A549 (cell line): ENCODE data around the gene DNMT3A. TPM values are rescaled to one million over a fixed set of nuclear protein-coding genes. Genes with fewer than 3 reads are reported as not detected.

Experiments used
- CBX2 ChIP-seq: fragments of 200-600 bp; sonication (generic); IDR thresholded peaks from 2 replicates; pipeline ENCODE4 v1.6.1; 2016; ENCODE audit warnings: low read depth, mild to moderate bottlenecking, borderline replicate concordance
- CEBPB ChIP-seq, 2 experiments: fragments of >200 bp in 1 of 2; sonication (Bioruptor Twin) in 1 of 2; formaldehyde crosslinking in 1 of 2; IDR thresholded peaks; 2 replicates each; pipeline ENCODE4 v1.6.1; 2012 to 2016
- CHD2 ChIP-seq: fragments of 150-350 bp; IDR thresholded peaks from 2 replicates; pipeline ENCODE4 v1.6.1; 2014; ENCODE audit warnings: low read length; ENCODE audit not compliant: partially characterized antibody
- CHD4 ChIP-seq: fragments of 200-600 bp; sonication (generic); IDR thresholded peaks from 2 replicates; pipeline ENCODE4 v1.6.1; 2016; ENCODE audit warnings: antibody characterized with exemption, mild to moderate bottlenecking, borderline replicate concordance
- EHF ChIP-seq: fragments of 250-450 bp; sonication (Bioruptor Pico); IDR thresholded peaks from 2 replicates; pipeline ENCODE4 v1.5.0; 2020; ENCODE audit warnings: mild to moderate bottlenecking
- EHMT2 ChIP-seq: fragments of 200-600 bp; sonication (generic); IDR thresholded peaks from 2 replicates; pipeline ENCODE4 v1.6.1; 2016; ENCODE audit warnings: antibody characterized with exemption, low read depth, mild to moderate bottlenecking, moderate library complexity
- ESRRA ChIP-seq: fragments of 150-350 bp; IDR thresholded peaks from 2 replicates; pipeline ENCODE4 v1.6.1; 2014; ENCODE audit warnings: mild to moderate bottlenecking, low read length, borderline replicate concordance
- FOSL2 ChIP-seq, 2 experiments: fragments of 450-650 bp in 1 of 2; fragments of >200 bp in 1 of 2; sonication (Bioruptor Twin) in 1 of 2; formaldehyde crosslinking; IDR thresholded peaks; 2 replicates each; pipeline versions ENCODE4 v1.5.0 to v1.6.1; 2016 to 2020; ENCODE audit warnings: mild to moderate bottlenecking in 1 of 2, moderate library complexity in 1 of 2
- FOXS1 ChIP-seq: fragments of 250-450 bp; sonication (Bioruptor Pico); IDR thresholded peaks from 2 replicates; pipeline ENCODE4 v1.5.0; 2020; ENCODE audit warnings: mild to moderate bottlenecking, moderate library complexity
- HEYL ChIP-seq: fragments of 250-450 bp; sonication (Bioruptor Pico); IDR thresholded peaks from 2 replicates; pipeline ENCODE4 v1.8.0; 2021; ENCODE audit warnings: mild to moderate bottlenecking, moderate library complexity
- HMGXB4 ChIP-seq: fragments of 250-450 bp; sonication (Bioruptor Pico); IDR thresholded peaks from 2 replicates; pipeline ENCODE4 v1.5.0; 2021; ENCODE audit warnings: mild to moderate bottlenecking, moderate library complexity, borderline replicate concordance
- HOXB5 ChIP-seq: fragments of 250-450 bp; sonication (Bioruptor Pico); IDR thresholded peaks from 2 replicates; pipeline ENCODE4 v1.5.0; 2020; ENCODE audit warnings: mild to moderate bottlenecking, moderate library complexity
- JUN ChIP-seq, 2 experiments: fragments of >200 bp; sonication (Bioruptor Twin); formaldehyde crosslinking; IDR thresholded peaks; 2 replicates in 1 of 2; 3 replicates in 1 of 2; pipeline ENCODE4 v1.6.1; 2016 to 2017
- KDM1A ChIP-seq: fragments of 200-600 bp; sonication (generic); IDR thresholded peaks from 2 replicates; pipeline ENCODE4 v1.6.1; 2016; ENCODE audit warnings: low read depth, mild to moderate bottlenecking
- MAFK ChIP-seq: fragments of 450-650 bp; IDR thresholded peaks from 2 replicates; pipeline ENCODE4 v1.6.1; 2014; ENCODE audit not compliant: partially characterized antibody
- NR3C1 ChIP-seq: fragments of >200 bp; sonication (Bioruptor Twin); formaldehyde crosslinking; IDR thresholded peaks from 3 replicates; pipeline ENCODE4 v1.6.1; 2017
- PHF8 ChIP-seq: fragments of 200-600 bp; sonication (generic); IDR thresholded peaks from 2 replicates; pipeline ENCODE4 v1.6.1; 2016; ENCODE audit warnings: low read depth, mild to moderate bottlenecking, antibody characterized with exemption, moderate library complexity, borderline replicate concordance
- POLR2A ChIP-seq: IDR thresholded peaks from 2 replicates; pipeline ENCODE4 v1.6.1; 2012; ENCODE audit warnings: mild to moderate bottlenecking, low read length
- POLR2AphosphoS2 ChIP-seq: conservative IDR thresholded peaks from 2 replicates; pipeline ENCODE4 v1.6.1; 2012; ENCODE audit warnings: low read length, improper control_type of control experiment, inconsistent platforms
- RAD21 ChIP-seq, 2 experiments: fragments of >200 bp in 1 of 2; sonication (Bioruptor Twin) in 1 of 2; formaldehyde crosslinking in 1 of 2; IDR thresholded peaks in 1 of 2; conservative IDR thresholded peaks in 1 of 2; 2 replicates in 1 of 2; 3 replicates in 1 of 2; pipeline ENCODE4 v1.6.1; 2012 to 2018; ENCODE audit warnings: inconsistent platforms in 1 of 2
- RARB ChIP-seq: fragments of 250-450 bp; sonication (Bioruptor Pico); IDR thresholded peaks from 2 replicates; pipeline ENCODE4 v1.8.0; 2021; ENCODE audit warnings: mild to moderate bottlenecking, moderate library complexity
- SMC3 ChIP-seq: fragments of >200 bp; sonication (Bioruptor Twin); formaldehyde crosslinking; IDR thresholded peaks from 3 replicates; pipeline ENCODE4 v1.6.1; 2018; ENCODE audit warnings: inconsistent platforms
- TP53 ChIP-seq: fragments of 250-450 bp; sonication (Bioruptor Pico); IDR thresholded peaks from 2 replicates; pipeline ENCODE4 v1.5.0; 2021; ENCODE audit warnings: mild to moderate bottlenecking, moderate library complexity
- ZFP36 ChIP-seq: fragments of 450-650 bp; IDR thresholded peaks from 2 replicates; pipeline ENCODE4 v1.6.1; 2014; ENCODE audit warnings: borderline replicate concordance; ENCODE audit not compliant: partially characterized antibody
- ZNF302 ChIP-seq: fragments of 250-450 bp; sonication (Bioruptor Pico); IDR thresholded peaks from 2 replicates; pipeline ENCODE4 v1.9.0; 2021; ENCODE audit warnings: inconsistent platforms, mild to moderate bottlenecking, moderate library complexity
- ZSCAN20 ChIP-seq: fragments of 250-450 bp; sonication (Bioruptor Pico); IDR thresholded peaks from 2 replicates; pipeline ENCODE4 v1.8.0; 2022; ENCODE audit warnings: mild to moderate bottlenecking, moderate library complexity
- polyA plus RNA-seq, 4 experiments: library from polyadenylated mRNA; depleted of rRNA in 3 of 4; stranded (reverse); fragments of >200 nt; fragmentation: RNase III in 1 of 4; extraction: RNeasy Plus Mini Kit Qiagen cat#74134 plus additional on column Dnase treatment in 1 of 4; gene quantifications; 2 replicates in 3 of 4; 3 replicates in 1 of 4; pipeline ENCODE4 v1.2.3, GENCODE V29; 2011 to 2017
- TF ChIP-seq, protein P1 (sequence below): IDR thresholded peaks from 2 replicates; pipeline ENCODE4 v1.6.1; 2012
- TF ChIP-seq, protein P2 (sequence below): fragments of 250-450 bp; sonication (Bioruptor Pico); IDR thresholded peaks from 2 replicates; pipeline ENCODE4 v1.5.0; 2020; ENCODE audit warnings: low read depth, mild to moderate bottlenecking, moderate library complexity

The DNMT3A gene
- polyA plus RNA-seq, 2 of the 4 experiments (the other 2 are of a cell fraction) = 4.4 to 11.9 TPM

DNA sequence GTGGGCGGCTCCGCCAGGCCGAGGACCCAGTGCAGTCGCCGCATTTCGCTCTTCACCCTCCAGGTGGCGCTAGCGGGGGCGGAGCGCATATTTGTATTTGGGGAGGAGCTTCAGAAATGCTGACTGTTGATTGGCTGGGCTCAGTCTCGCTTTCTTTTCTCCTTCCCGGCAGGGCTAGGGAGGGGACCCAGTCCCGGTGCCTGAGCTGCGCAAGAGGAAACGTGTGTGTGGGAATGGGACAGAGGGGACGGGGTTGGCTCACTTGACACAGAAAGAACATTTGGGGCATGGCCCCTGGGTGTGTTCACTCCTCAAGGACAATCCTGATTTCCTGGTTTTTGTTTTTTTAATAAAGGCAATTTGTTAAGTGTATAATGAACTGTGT is 20.3 kb upstream of the DNMT3A start (continued):
- TF ChIP-seq TP53 (CRISPR knock-in tag) = no peak
- no peak for TF ChIP-seq HEYL (CRISPR knock-in tag)
- no peak for TF ChIP-seq FOSL2 (IDR thresholded peaks at IDR 0.05)
- TF ChIP-seq FOSL2 (CRISPR knock-in tag; IDR thresholded peaks at IDR 0.05) = no peak
- TF ChIP-seq ZFP36 = no peak
- TF ChIP-seq RAD21 (conservative IDR thresholded peaks at IDR 0.05 in 1 of 2, IDR thresholded peaks at IDR 0.05 in 1 of 2) = peak; percentile 44 to 62
- TF ChIP-seq, protein P1, sequence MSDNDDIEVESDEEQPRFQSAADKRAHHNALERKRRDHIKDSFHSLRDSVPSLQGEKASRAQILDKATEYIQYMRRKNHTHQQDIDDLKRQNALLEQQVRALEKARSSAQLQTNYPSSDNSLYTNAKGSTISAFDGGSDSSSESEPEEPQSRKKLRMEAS = peak; percentile 37; the same call in 1 of the 2 replicates
- peak; percentile 80 for TF ChIP-seq POLR2A
- TF ChIP-seq RARB (CRISPR knock-in tag) = no peak
- no peak for TF ChIP-seq HOXB5
- peak in 1 of 2 experiments; percentile 39; a peak in 1 of 5 replicates for TF ChIP-seq JUN (IDR thresholded peaks at IDR 0.05)
- no peak for TF ChIP-seq CEBPB (IDR thresholded peaks at IDR 0.05)
- no peak for TF ChIP-seq POLR2AphosphoS2
- TF ChIP-seq, protein P2, sequence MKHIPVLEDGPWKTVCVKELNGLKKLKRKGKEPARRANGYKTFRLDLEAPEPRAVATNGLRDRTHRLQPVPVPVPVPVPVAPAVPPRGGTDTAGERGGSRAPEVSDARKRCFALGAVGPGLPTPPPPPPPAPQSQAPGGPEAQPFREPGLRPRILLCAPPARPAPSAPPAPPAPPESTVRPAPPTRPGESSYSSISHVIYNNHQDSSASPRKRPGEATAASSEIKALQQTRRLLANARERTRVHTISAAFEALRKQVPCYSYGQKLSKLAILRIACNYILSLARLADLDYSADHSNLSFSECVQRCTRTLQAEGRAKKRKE (CRISPR knock-in tag) = no peak
- peak; percentile 98 for TF ChIP-seq MAFK
- no peak for TF ChIP-seq PHF8
- no peak for TF ChIP-seq CHD4
- no peak for TF ChIP-seq CHD2
- TF ChIP-seq KDM1A = no peak
- TF ChIP-seq EHF (CRISPR knock-in tag) = no peak
- no peak for TF ChIP-seq ZSCAN20 (CRISPR knock-in tag)
- peak; percentile 66 for TF ChIP-seq SMC3
- no peak for TF ChIP-seq CBX2
- no peak for TF ChIP-seq ZNF302
- TF ChIP-seq NR3C1 = no peak
- TF ChIP-seq HMGXB4 (CRISPR knock-in tag) = no peak
- no peak for TF ChIP-seq ESRRA
- no peak for TF ChIP-seq EHMT2
- TF ChIP-seq FOXS1 = no peak
